H1 (cell line): ENCODE results near the gene DHX34.
"Not testable (repeated sequence)": the region's sequence is repeated elsewhere in the genome, so short reads cannot be mapped to it uniquely, and the experiment has no call there.

Experiments used
- CTCF ChIP-seq, 3 experiments: IDR thresholded peaks; 1 replicate in 2 of 3; 2 replicates in 1 of 3; pipeline versions ENCODE4 v1.5.1 to v1.6.1; 2011; ENCODE audit warnings: low read length in 3 of 3, mild to moderate bottlenecking in 3 of 3, inconsistent platforms in 2 of 3, low read depth in 1 of 3, moderate library complexity in 1 of 3; ENCODE audit not compliant: insufficient read depth in 1 of 3; ENCODE audit errors: control extremely low read depth in 1 of 3
- EZH2 ChIP-seq: fragments of 200-600 bp; sonication (generic); IDR thresholded peaks from 2 replicates; pipeline ENCODE4 v1.7.1; 2012; ENCODE audit warnings: low read depth, mild to moderate bottlenecking, moderate library complexity, low read length, inconsistent platforms; ENCODE audit not compliant: severe bottlenecking
- HDAC2 ChIP-seq, 2 experiments: fragments of 300-600 bp in 1 of 2; sonication (generic) in 1 of 2; IDR thresholded peaks; 2 replicates each; pipeline ENCODE4 v1.6.1; 2011 to 2012; ENCODE audit warnings: low read depth in 2 of 2, low read length in 2 of 2, mild to moderate bottlenecking in 2 of 2, moderate library complexity in 2 of 2, borderline replicate concordance in 1 of 2, inconsistent platforms in 1 of 2
- JUN ChIP-seq: IDR thresholded peaks from 2 replicates; pipeline ENCODE4 v1.6.1; 2011; ENCODE audit warnings: low read depth, mild to moderate bottlenecking, improper control_type of control experiment, low read length
- TCF12 ChIP-seq: IDR thresholded peaks from 2 replicates; pipeline ENCODE4 v1.6.1; 2011; ENCODE audit warnings: low read depth, mild to moderate bottlenecking, low read length

GRCh38 chr19:47387623-47388022 is 38.5 kb downstream of the DHX34 start:
- TF ChIP-seq HDAC2 (IDR thresholded peaks at IDR 0.05; ENCODE audit: borderline replicate concordance in 1 of 2, low read depth in 2 of 2, low read length in 2 of 2); TCF12; CTCF (IDR thresholded peaks at IDR 0.05; ENCODE audit: control extremely low read depth in 1 of 3, insufficient read depth in 1 of 3, low read depth in 1 of 3, low read length in 3 of 3); EZH2; JUN: not testable (repeated sequence)
